Neuron (in vitro differentiated cells): Measurements from ENCODE around the gene GRWD1.

Experiments
- H2AFZ ChIP-seq: one replicate; pipeline ENCODE4 v1.6.1; 2013; ENCODE audit warnings: low read depth, mild to moderate bottlenecking, inconsistent platforms, low read length, moderate library complexity
- H3K27me3 ChIP-seq: one replicate; pipeline ENCODE4 v1.6.1; 2013; ENCODE audit warnings: low read length; ENCODE audit not compliant: insufficient read depth
- H3K36me3 ChIP-seq: one replicate; pipeline ENCODE4 v1.6.1; 2013; ENCODE audit warnings: low read length; ENCODE audit not compliant: insufficient read depth
- H3K4me1 ChIP-seq: one replicate; pipeline ENCODE4 v1.6.1; 2013; ENCODE audit warnings: low read length; ENCODE audit not compliant: insufficient read depth
- H3K4me3 ChIP-seq: 2 replicates; pipeline ENCODE4 v1.5.1; 2013; ENCODE audit warnings: mild to moderate bottlenecking, low read length, moderate library complexity
- H3K9me3 ChIP-seq: one replicate; pipeline ENCODE4 v1.6.1; 2013; ENCODE audit warnings: low read length

GRWD1 gene

DNA sequence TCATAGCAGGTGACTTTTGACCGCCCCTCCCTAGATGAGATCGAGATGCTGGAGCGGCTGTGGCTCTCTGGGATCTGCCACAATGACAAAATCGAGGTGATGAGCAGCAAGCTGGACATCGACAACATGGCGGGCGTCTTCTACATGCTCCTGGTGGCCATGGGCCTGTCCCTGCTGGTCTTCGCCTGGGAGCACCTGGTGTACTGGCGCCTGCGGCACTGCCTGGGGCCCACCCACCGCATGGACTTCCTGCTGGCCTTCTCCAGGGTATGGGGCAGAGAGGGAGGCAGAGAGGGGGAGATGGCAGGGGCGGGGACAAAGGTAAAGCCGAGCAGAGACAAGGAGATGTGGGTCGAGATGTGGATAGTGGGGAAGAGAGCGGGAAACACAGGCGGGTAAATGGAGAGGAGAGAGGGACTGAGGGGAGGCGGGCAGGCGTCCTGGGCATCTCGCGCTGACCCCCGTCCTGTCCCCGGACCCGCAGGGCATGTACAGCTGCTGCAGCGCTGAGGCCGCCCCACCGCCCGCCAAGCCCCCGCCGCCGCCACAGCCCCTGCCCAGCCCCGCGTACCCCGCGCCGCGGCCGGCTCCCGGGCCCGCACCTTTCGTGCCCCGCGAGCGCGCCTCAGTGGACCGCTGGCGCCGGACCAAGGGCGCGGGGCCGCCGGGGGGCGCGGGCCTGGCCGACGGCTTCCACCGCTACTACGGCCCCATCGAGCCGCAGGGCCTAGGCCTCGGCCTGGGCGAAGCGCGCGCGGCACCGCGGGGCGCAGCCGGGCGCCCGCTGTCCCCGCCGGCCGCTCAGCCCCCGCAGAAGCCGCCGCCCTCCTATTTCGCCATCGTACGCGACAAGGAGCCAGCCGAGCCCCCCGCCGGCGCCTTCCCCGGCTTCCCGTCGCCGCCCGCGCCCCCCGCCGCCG lies 3.4 kb upstream of the GRWD1 start:
- H3K36me3 ChIP-seq, result peaks cover under 1% of the 10 kb centered on the region
- H2AFZ ChIP-seq, result no peak overlapping the region
- H3K4me1 ChIP-seq, result peaks cover 16% of the 10 kb centered on the region
- no peaks in the 10 kb centered on the region for H3K9me3 ChIP-seq
- no peaks in the 10 kb centered on the region for H3K27me3 ChIP-seq
- no peak overlapping the region for H3K4me3 ChIP-seq

- no peak overlapping the region for H3K4me3 ChIP-seq
- H3K9me3 ChIP-seq, result no peaks in the 10 kb centered on the region
Observed at GRCh38 chr19:48443256-48443655, 2.5 kb upstream of the GRWD1 start.

GRCh38 chr19:48443731-48444128 lies 2.1 kb upstream of the GRWD1 start:
- Histone ChIP-seq H3K4me1 (peaks cover 16% of the 10 kb centered on the region), H2AFZ (no peak overlapping the region), H3K27me3 (no peaks in the 10 kb centered on the region), H3K9me3 (no peaks in the 10 kb centered on the region), H3K36me3 (peaks cover 14% of the 10 kb centered on the region), H3K4me3 (no peak overlapping the region)

More at GRCh38 chr19:48443256-48443655, 2.5 kb upstream of the GRWD1 start:
- Histone ChIP-seq H3K36me3 (peaks cover 10% of the 10 kb centered on the region), H2AFZ (no peak overlapping the region), H3K27me3 (no peaks in the 10 kb centered on the region), H3K4me1 (peaks cover 16% of the 10 kb centered on the region)

- peak overlapping the region; percentile 85 for H3K4me3 ChIP-seq
- no peaks in the 10 kb centered on the region for H3K27me3 ChIP-seq
- H3K36me3 ChIP-seq, result peaks cover 16% of the 10 kb centered on the region
- no peaks in the 10 kb centered on the region for H3K9me3 ChIP-seq
- peaks cover 16% of the 10 kb centered on the region for H3K4me1 ChIP-seq
- peak overlapping the region; percentile 44 for H2AFZ ChIP-seq
Observed at GRCh38 chr19:48444129-48444935, 1.5 kb upstream of the GRWD1 start.

DNA sequence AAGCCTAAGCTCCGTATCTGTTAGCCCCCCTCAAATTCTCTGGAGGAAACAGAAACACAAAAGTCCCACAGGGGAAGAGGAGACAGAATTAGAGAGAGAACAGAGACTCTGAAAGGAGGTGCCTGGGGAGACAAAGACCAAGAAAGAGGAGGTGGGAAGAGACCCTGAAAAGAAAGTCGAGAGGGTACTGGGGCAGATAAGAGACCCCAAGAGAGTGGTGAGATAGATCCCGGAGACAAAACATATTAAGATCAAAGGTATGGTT lies 915 bp upstream of the GRWD1 start:
- peaks cover 16% of the 10 kb centered on the region for H3K4me1 ChIP-seq
- peak overlapping the region; percentile 85 for H3K4me3 ChIP-seq
- no peaks in the 10 kb centered on the region for H3K9me3 ChIP-seq
- H3K27me3 ChIP-seq, result no peaks in the 10 kb centered on the region
- peaks cover 21% of the 10 kb centered on the region for H3K36me3 ChIP-seq
- H2AFZ ChIP-seq, result peak overlapping the region; percentile 44

DNA sequence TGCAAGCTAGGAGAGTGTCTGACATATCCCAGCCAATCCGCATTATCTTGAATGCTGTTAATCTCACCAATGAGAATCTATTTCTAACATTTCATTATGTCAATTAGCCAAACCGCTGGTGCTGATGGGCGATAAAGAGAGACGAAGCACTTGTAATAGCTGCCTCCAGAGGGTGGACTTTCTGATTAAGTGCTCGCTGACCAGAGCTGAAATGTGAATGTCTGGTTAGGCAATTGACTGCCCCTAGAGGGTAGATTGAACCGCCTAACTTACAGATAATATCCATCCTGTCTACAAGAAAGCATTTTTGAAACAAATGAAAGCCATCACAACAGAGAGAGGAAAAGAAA lies 552 bp upstream of the GRWD1 start:
- H3K27me3 ChIP-seq, result no peaks in the 10 kb centered on the region

GRCh38 chr19:48446579-48446978 lies 796 bp downstream of the GRWD1 start:
- H3K27me3 ChIP-seq, result no peaks in the 10 kb centered on the region
- H3K4me3 ChIP-seq, result peak overlapping the region; percentile 85
- peaks cover 38% of the 10 kb centered on the region for H3K36me3 ChIP-seq
- peaks cover 16% of the 10 kb centered on the region for H3K4me1 ChIP-seq
- H3K9me3 ChIP-seq, result no peaks in the 10 kb centered on the region
- H2AFZ ChIP-seq, result peak overlapping the region; percentile 44

More for the DNA sequence above, 552 bp upstream of the GRWD1 start:
- H3K4me3 ChIP-seq, result peak overlapping the region; percentile 85
- peak overlapping the region; percentile 44 for H2AFZ ChIP-seq
- H3K4me1 ChIP-seq, result peaks cover 16% of the 10 kb centered on the region
- no peaks in the 10 kb centered on the region for H3K9me3 ChIP-seq
- H3K36me3 ChIP-seq, result peaks cover 25% of the 10 kb centered on the region

- Histone ChIP-seq H3K9me3 (no peaks in the 10 kb centered on the region), H3K4me3 (no peak overlapping the region), H3K4me1 (peaks cover 16% of the 10 kb centered on the region), H2AFZ (no peak overlapping the region), H3K36me3 (peaks cover 54% of the 10 kb centered on the region), H3K27me3 (no peaks in the 10 kb centered on the region)
Observed at GRCh38 chr19:48448563-48448962, 2.8 kb downstream of the GRWD1 start.

DNA sequence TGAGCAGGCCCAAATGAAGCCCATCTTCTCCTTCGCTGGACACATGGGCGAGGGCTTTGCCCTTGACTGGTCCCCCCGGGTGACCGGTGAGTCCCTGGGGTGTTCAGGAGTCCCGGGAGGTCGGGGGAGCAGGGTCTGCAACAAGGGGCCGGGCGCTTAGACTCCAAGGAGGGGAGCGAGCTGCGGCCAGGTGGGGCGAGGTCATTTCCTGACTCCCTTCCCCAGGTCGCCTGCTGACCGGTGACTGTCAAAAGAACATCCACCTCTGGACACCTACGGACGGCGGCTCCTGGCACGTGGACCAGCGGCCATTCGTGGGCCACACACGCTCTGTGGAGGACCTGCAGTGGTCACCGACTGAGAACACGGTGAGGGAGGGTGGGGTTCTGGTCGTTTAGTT lies 4.7 kb downstream of the GRWD1 start:
- H3K36me3 ChIP-seq, result peaks cover 69% of the 10 kb centered on the region
- no peaks in the 10 kb centered on the region for H3K9me3 ChIP-seq
- no peaks in the 10 kb centered on the region for H3K27me3 ChIP-seq
- H2AFZ ChIP-seq, result no peak overlapping the region
- H3K4me3 ChIP-seq, result no peak overlapping the region
- H3K4me1 ChIP-seq, result peaks cover 7% of the 10 kb centered on the region

- Histone ChIP-seq H3K4me3 (no peak overlapping the region), H3K4me1 (peaks cover 7% of the 10 kb centered on the region), H3K9me3 (no peaks in the 10 kb centered on the region), H3K36me3 (peaks cover 71% of the 10 kb centered on the region), H3K27me3 (no peaks in the 10 kb centered on the region), H2AFZ (no peak overlapping the region)
Observed at GRCh38 chr19:48450863-48451262, 5.1 kb downstream of the GRWD1 start.

- no peaks in the 10 kb centered on the region for H3K27me3 ChIP-seq
- H3K36me3 ChIP-seq, result peaks cover 79% of the 10 kb centered on the region
- no peaks in the 10 kb centered on the region for H3K9me3 ChIP-seq
- no peak overlapping the region for H3K4me3 ChIP-seq
- H3K4me1 ChIP-seq, result peaks cover 1% of the 10 kb centered on the region
- H2AFZ ChIP-seq, result no peak overlapping the region
Observed at GRCh38 chr19:48451624-48452023, 5.8 kb downstream of the GRWD1 start.

- peaks cover 79% of the 10 kb centered on the region for H3K36me3 ChIP-seq
- H3K4me3 ChIP-seq, result no peak overlapping the region
- no peaks in the 10 kb centered on the region for H3K9me3 ChIP-seq
- no peaks in the 10 kb centered on the region for H3K4me1 ChIP-seq
- H2AFZ ChIP-seq, result no peak overlapping the region
- H3K27me3 ChIP-seq, result no peaks in the 10 kb centered on the region
Observed at GRCh38 chr19:48452289-48453190, 6.8 kb downstream of the GRWD1 start.
